GM23248 (cell line): ENCODE measurements around the gene SPA17. TPM values are rescaled to one million over a fixed set of nuclear protein-coding genes. Genes with fewer than 3 reads are reported as not detected.

ENCODE experiments used
- DNase-seq: peaks from one replicate; pipeline ENCODE4 v3.0.0-alpha.2; 2015
- H2AFZ ChIP-seq: fragments of 200-600 bp; sonication (generic); 2 replicates; pipeline ENCODE4 v1.6.1; 2016; ENCODE audit warnings: antibody characterized with exemption
- H3F3A ChIP-seq: fragments of 200-600 bp; sonication (generic); 2 replicates; pipeline ENCODE4 v1.6.1; 2016; ENCODE audit warnings: mild to moderate bottlenecking, antibody characterized with exemption, mixed run types; ENCODE audit not compliant: insufficient read depth
- H3K27ac ChIP-seq: fragments of 200-600 bp; sonication (generic); 2 replicates; pipeline ENCODE4 v1.5.1; 2016; ENCODE audit warnings: mild to moderate bottlenecking
- H3K27me3 ChIP-seq: fragments of 200-600 bp; sonication (generic); replicated peaks from 2 replicates; pipeline ENCODE4 v1.6.1; 2016; ENCODE audit warnings: mild to moderate bottlenecking; ENCODE audit not compliant: insufficient read depth
- H3K36me3 ChIP-seq: fragments of 200-600 bp; sonication (generic); 2 replicates; pipeline ENCODE4 v1.6.1; 2016; ENCODE audit warnings: low read depth, mild to moderate bottlenecking
- H3K4me1 ChIP-seq: fragments of 200-600 bp; sonication (generic); 2 replicates; pipeline ENCODE4 v1.6.1; 2016; ENCODE audit warnings: mild to moderate bottlenecking; ENCODE audit not compliant: insufficient read depth
- H3K4me2 ChIP-seq: fragments of 200-600 bp; sonication (generic); one replicate; pipeline ENCODE4 v1.6.1; 2016; ENCODE audit warnings: mild to moderate bottlenecking; ENCODE audit not compliant: unreplicated experiment
- H3K4me3 ChIP-seq: fragments of 200-600 bp; sonication (generic); 2 replicates; pipeline ENCODE4 v1.5.1; 2016; ENCODE audit warnings: mild to moderate bottlenecking
- H3K79me2 ChIP-seq: fragments of 200-600 bp; sonication (generic); 2 replicates; pipeline ENCODE4 v1.6.1; 2016; ENCODE audit warnings: mild to moderate bottlenecking; ENCODE audit not compliant: insufficient read depth
- H3K9ac ChIP-seq: fragments of 200-600 bp; sonication (generic); 2 replicates; pipeline ENCODE4 v1.6.1; 2016; ENCODE audit warnings: mild to moderate bottlenecking
- H3K9me2 ChIP-seq: fragments of 200-600 bp; sonication (generic); 2 replicates; pipeline ENCODE4 v1.6.1; 2016; ENCODE audit warnings: mixed run types, mild to moderate bottlenecking, moderate library complexity; ENCODE audit not compliant: insufficient read depth
- H3K9me3 ChIP-seq: fragments of 200-600 bp; sonication (generic); one replicate; pipeline ENCODE4 v1.6.1; 2017; ENCODE audit warnings: low read depth
- H4K20me1 ChIP-seq: fragments of 200-600 bp; sonication (generic); 2 replicates; pipeline ENCODE4 v1.6.0; 2016; ENCODE audit not compliant: insufficient read depth
- EZH2 ChIP-seq: fragments of 200-600 bp; sonication (generic); IDR thresholded peaks from 2 replicates; pipeline ENCODE4 v1.6.1; 2018; ENCODE audit warnings: antibody characterized with exemption, mild to moderate bottlenecking; ENCODE audit not compliant: insufficient read depth, poor library complexity, severe bottlenecking
- EZH2phosphoT487 ChIP-seq: fragments of 200-600 bp; sonication (generic); IDR thresholded peaks from 2 replicates; pipeline ENCODE4 v1.6.1; 2018; ENCODE audit warnings: antibody characterized with exemption, moderate library complexity, mild to moderate bottlenecking, low read depth; ENCODE audit not compliant: insufficient read depth
- WGBS, 2 experiments: methylation state at CpG; one replicate each; pipeline ENCODE4 v1.1.6; 2015 to 2017; ENCODE audit warnings: low lambda C conversion rate in 2 of 2, low coverage in 1 of 2; ENCODE audit errors: missing lambda C conversion rate in 2 of 2; 5-methylcytosine and 5-hydroxymethylcytosine counted together
- in situ Hi-C: fragments of 300-500 bp; cut with MboI; formaldehyde crosslinking; loops from 2 replicates; pipeline ENCODE4 v1.15.0; 2020
- polyA plus RNA-seq: library from polyadenylated mRNA; unstranded; fragments of >200 nt; fragmentation: Nextera tagmentation; extraction: Ambion mirVana; gene quantifications from 2 replicates; pipeline ENCODE4 v1.2.1, GENCODE V29; 2016
- total RNA-seq: library from RNA; depleted of rRNA; stranded (reverse); fragments of >200 nt; shearing (Covaris generic); gene quantifications from 2 replicates; pipeline ENCODE4 v1.2.3, GENCODE V29; 2014

Gene SPA17
- total and polyA plus RNA-seq, 2 experiments from 2014 or later = 6.5 to 14.0 TPM

- no peak for TF ChIP-seq EZH2phosphoT487
- no peak for TF ChIP-seq EZH2
- no peak overlapping the region for H3K27ac ChIP-seq
- no peak overlapping the region for H3K4me3 ChIP-seq
- H3K9me2 ChIP-seq = no peaks in the 10 kb centered on the region
- DNase-seq = no peak
- H3K4me1 ChIP-seq = peaks cover 5% of the 10 kb centered on the region; the same call in 1 of the 2 replicates
- H4K20me1 ChIP-seq = no peaks in the 10 kb centered on the region
- in situ Hi-C loops = no loop called here
- 62 to 72% methylated on average over 2 of the region's 2 CpGs for WGBS, 2 experiments
- H3K79me2 ChIP-seq = no peaks in the 10 kb centered on the region
- H2AFZ ChIP-seq = no peak overlapping the region
- no peak overlapping the region for H3K4me2 ChIP-seq
- peaks cover 36% of the 10 kb centered on the region for H3K27me3 ChIP-seq
- no peaks in the 10 kb centered on the region for H3K9me3 ChIP-seq
- H3K9ac ChIP-seq = no peak overlapping the region
- H3F3A ChIP-seq = no peaks in the 10 kb centered on the region
- H3K36me3 ChIP-seq = no peaks in the 10 kb centered on the region
Observed at GRCh38 chr11:124728134-124728533, 54.4 kb downstream of the SPA17 start.

- TF ChIP-seq EZH2phosphoT487 (no peak), EZH2 (no peak)
- WGBS, 2 experiments = 70 to 76% methylated on average over 4 of the region's 4 CpGs
- Histone ChIP-seq H3K36me3 (no peaks in the 10 kb centered on the region), H3K4me2 (no peak overlapping the region), H3K27me3 (peaks cover 25% of the 10 kb centered on the region), H3F3A (no peaks in the 10 kb centered on the region), H3K9ac (no peak overlapping the region), H4K20me1 (no peaks in the 10 kb centered on the region), H3K4me1 (peaks cover 5% of the 10 kb centered on the region; the same call in 1 of the 2 replicates), H3K9me3 (no peaks in the 10 kb centered on the region), H2AFZ (no peak overlapping the region), H3K27ac (no peak overlapping the region), H3K4me3 (no peak overlapping the region), H3K9me2 (no peaks in the 10 kb centered on the region), H3K79me2 (no peaks in the 10 kb centered on the region)
- in situ Hi-C loops = no loop called here
- no peak for DNase-seq
Observed at GRCh38 chr11:124729571-124729970, 55.9 kb downstream of the SPA17 start.

- no peaks in the 10 kb centered on the region for H3K36me3 ChIP-seq
- no peaks in the 10 kb centered on the region for H3K9me3 ChIP-seq
- in situ Hi-C loops = no loop called here
- no peak overlapping the region for H3K4me3 ChIP-seq
- WGBS, 2 experiments = 75 to 78% methylated on average over 4 of the region's 4 CpGs
- no peaks in the 10 kb centered on the region for H3F3A ChIP-seq
- no peak overlapping the region for H3K27ac ChIP-seq
- H3K27me3 ChIP-seq = peaks cover 28% of the 10 kb centered on the region; the same call in 1 of the 2 replicates
- H3K4me2 ChIP-seq = no peak overlapping the region
- H3K9me2 ChIP-seq = no peaks in the 10 kb centered on the region
- no peak overlapping the region for H3K9ac ChIP-seq
- no peaks in the 10 kb centered on the region for H4K20me1 ChIP-seq
- DNase-seq = no peak
- H3K79me2 ChIP-seq = no peaks in the 10 kb centered on the region
- no peak overlapping the region for H2AFZ ChIP-seq
- no peak for TF ChIP-seq EZH2phosphoT487
- no peak for TF ChIP-seq EZH2
- no peaks in the 10 kb centered on the region for H3K4me1 ChIP-seq
Observed at GRCh38 chr11:124732230-124732629, 58.5 kb downstream of the SPA17 start.

GRCh38 chr11:124736736-124737135 is 63.0 kb downstream of the SPA17 start:
- in situ Hi-C loops = no loop called here
- DNase-seq = no peak
- peaks cover 26% of the 10 kb centered on the region for H3K27me3 ChIP-seq

More at GRCh38 chr11:124736736-124737135, 63.0 kb downstream of the SPA17 start:
- TF ChIP-seq EZH2phosphoT487 = no peak
- no peak for TF ChIP-seq EZH2
- H3F3A ChIP-seq = no peaks in the 10 kb centered on the region
- H3K4me1 ChIP-seq = no peaks in the 10 kb centered on the region
- H3K9me2 ChIP-seq = no peaks in the 10 kb centered on the region
- no peaks in the 10 kb centered on the region for H3K36me3 ChIP-seq
- no peaks in the 10 kb centered on the region for H3K9me3 ChIP-seq
- WGBS, 2 experiments = 34 to 37% methylated on average over 3 of the region's 3 CpGs
- no peak overlapping the region for H3K4me3 ChIP-seq
- H3K27ac ChIP-seq = no peak overlapping the region
- H4K20me1 ChIP-seq = no peaks in the 10 kb centered on the region
- no peak overlapping the region for H3K4me2 ChIP-seq
- H2AFZ ChIP-seq = no peak overlapping the region
- H3K9ac ChIP-seq = no peak overlapping the region
- H3K79me2 ChIP-seq = no peaks in the 10 kb centered on the region
